ENCODE data around the gene CENPM. TPM values are rescaled to one million over a fixed set of nuclear protein-coding genes. Genes with fewer than 3 reads are reported as not detected.
A peak's percentile ranks its signal among the peaks of the same experiment; 100 is the strongest.

CENPM gene
- total and polyA plus RNA-seq, 9 of the 15 experiments (the other 6 are each of a cell fraction or from before 2014, with no cell fraction given), result 11.3 to 67.7 (median 32.3) TPM

DNA sequence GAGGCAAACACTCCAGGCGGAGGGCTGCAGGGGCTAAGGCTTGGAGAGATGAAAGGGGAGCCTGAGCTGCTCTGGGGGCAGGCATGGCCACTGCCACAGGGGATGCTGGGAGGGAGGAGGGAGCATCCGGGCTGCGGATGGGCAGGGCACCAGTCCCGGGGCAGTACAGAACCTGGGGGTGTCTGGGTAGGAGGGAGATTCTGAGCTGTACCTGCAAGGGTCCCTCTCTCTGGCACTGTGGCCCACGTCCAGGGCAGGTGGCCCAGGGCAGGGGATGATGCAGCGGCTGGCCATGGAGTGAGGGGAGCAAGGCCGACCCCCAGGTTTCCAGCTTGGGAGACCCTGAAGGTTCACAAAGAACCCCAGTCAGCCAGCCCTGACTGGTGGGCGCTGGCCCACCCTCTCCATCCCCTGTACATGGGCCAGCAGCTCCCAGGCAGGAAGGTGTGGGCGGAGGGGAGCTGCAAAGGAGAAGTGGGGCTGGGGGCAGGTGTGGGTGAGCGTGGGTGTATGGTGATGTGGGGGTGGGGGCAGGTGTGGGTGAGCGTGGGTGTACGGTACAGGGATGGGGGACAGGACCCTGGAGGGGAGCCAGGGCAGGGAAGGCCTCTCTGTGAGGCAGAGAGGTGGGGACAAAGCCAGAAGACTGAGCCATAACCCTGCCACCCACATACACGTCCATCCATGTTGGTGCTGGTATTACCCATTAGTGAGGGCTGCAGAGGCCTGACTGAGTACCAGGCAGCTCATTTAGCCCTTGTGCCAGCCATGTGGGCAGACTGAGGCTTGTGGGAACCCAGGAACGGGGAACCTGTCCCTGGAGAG lies 18.1 kb downstream of the CENPM start (continued):
- no peak for TF ChIP-seq MCM7 (IDR thresholded peaks at IDR 0.05)
- TF ChIP-seq, protein P1, sequence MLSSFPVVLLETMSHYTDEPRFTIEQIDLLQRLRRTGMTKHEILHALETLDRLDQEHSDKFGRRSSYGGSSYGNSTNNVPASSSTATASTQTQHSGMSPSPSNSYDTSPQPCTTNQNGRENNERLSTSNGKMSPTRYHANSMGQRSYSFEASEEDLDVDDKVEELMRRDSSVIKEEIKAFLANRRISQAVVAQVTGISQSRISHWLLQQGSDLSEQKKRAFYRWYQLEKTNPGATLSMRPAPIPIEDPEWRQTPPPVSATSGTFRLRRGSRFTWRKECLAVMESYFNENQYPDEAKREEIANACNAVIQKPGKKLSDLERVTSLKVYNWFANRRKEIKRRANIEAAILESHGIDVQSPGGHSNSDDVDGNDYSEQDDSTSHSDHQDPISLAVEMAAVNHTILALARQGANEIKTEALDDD (IDR thresholded peaks at IDR 0.05), result no peak
- no peak for TF ChIP-seq ATF7 (IDR thresholded peaks at IDR 0.05)
- TF ChIP-seq ZNF445 (CRISPR knock-in tag; IDR thresholded peaks at IDR 0.05; ENCODE audit: low read depth), result no peak
- TF ChIP-seq ZNF232 (CRISPR knock-in tag; IDR thresholded peaks at IDR 0.05), result no peak
- TF ChIP-seq GABPA (tag; conservative IDR thresholded peaks at IDR 0.05; ENCODE audit: low read depth), result no peak
- no peak for TF ChIP-seq ETV5 (CRISPR knock-in tag; IDR thresholded peaks at IDR 0.05; ENCODE audit: low read depth)
- TF ChIP-seq ZNF41 (CRISPR knock-in tag; conservative IDR thresholded peaks at IDR 0.05), result no peak
- TF ChIP-seq SUPT5H (IDR thresholded peaks at IDR 0.05), result no peak
- no peak for TF ChIP-seq TAF9B (IDR thresholded peaks at IDR 0.05; ENCODE audit: partially characterized antibody)
- TF ChIP-seq RBM22 (IDR thresholded peaks at IDR 0.05; ENCODE audit: low read depth, low read length, poor library complexity, severe bottlenecking), result peak; percentile 21

DNA sequence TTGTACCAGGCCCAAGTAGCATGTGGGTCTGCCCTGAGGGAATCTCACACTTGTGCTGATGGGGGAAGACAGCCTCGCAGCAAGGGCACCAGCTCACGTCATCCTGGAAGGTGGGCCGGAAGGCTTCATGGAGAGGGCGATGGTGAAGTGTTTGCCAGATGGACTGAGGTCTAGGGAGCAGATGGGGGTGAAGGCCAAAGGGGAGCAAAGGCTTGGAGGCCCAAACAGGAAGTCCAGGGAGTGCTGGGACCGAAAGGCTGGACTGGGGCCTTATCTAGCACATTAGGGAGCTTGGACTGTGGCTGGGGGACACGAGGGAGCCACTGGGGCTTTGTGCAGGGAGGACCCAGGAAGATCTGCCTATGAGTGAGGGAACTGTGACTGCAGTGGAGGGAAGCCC lies 19.1 kb downstream of the CENPM start:
- Histone ChIP-seq H3K9me1 (ENCODE audit: control insufficient read depth, insufficient read depth, low read length) (no peaks in the 10 kb centered on the region), H3K9me3 (replicated peaks; ENCODE audit: control insufficient read depth, insufficient read depth, low read depth, low read length) (no peaks in the 10 kb centered on the region), H4K20me1 (replicated peaks; ENCODE audit: control insufficient read depth, insufficient read depth, low read length) (no peaks in the 10 kb centered on the region), H3K4me2 (ENCODE audit: insufficient read depth, low read length) (no peak overlapping the region), H3K9ac (ENCODE audit: insufficient read depth in 1 of 2, low read depth in 2 of 2, low read length in 2 of 2) (peak overlapping the region in 1 of 2 experiments; percentile 71; a peak in 2 of 4 replicates), H3K79me2 (ENCODE audit: control insufficient read depth, insufficient read depth, low read length) (no peaks in the 10 kb centered on the region), H3K27ac (ENCODE audit: extremely low read depth, low read depth, low read length) (no peak overlapping the region), H2AFZ (ENCODE audit: low read depth, low read length) (no peak overlapping the region), H3K27me3 (ENCODE audit: control insufficient read depth in 2 of 2, insufficient read depth in 2 of 2, low read length in 2 of 2) (no peaks in the 10 kb centered on the region), H3K4me1 (replicated peaks in 1 of 2; ENCODE audit: control insufficient read depth in 2 of 2, insufficient read depth in 2 of 2, low read length in 2 of 2) (peaks cover 6 to 67% of the 10 kb centered on the region in 2 experiments; a peak in 4 of 5 replicates), H3K36me3 (ENCODE audit: control insufficient read depth, insufficient read depth, low read length) (no peaks in the 10 kb centered on the region), H3K4me3 (no peak overlapping the region)
- BruUV-seq (replicated peaks), result no TSS peak
- TF ChIP-seq, protein P2, sequence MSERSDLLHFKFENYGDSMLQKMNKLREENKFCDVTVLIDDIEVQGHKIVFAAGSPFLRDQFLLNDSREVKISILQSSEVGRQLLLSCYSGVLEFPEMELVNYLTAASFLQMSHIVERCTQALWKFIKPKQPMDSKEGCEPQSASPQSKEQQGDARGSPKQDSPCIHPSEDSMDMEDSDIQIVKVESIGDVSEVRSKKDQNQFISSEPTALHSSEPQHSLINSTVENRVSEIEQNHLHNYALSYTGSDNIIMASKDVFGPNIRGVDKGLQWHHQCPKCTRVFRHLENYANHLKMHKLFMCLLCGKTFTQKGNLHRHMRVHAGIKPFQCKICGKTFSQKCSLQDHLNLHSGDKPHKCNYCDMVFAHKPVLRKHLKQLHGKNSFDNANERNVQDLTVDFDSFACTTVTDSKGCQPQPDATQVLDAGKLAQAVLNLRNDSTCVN (CRISPR knock-in tag; IDR thresholded peaks at IDR 0.05), result no peak
- TF ChIP-seq L3MBTL2 (IDR thresholded peaks at IDR 0.05) (peak; percentile 37; the same call in 1 of the 2 replicates), SPI1 (IDR thresholded peaks at IDR 0.05; ENCODE audit: borderline replicate concordance, low read depth, low read length) (peak; percentile 34; the same call in 1 of the 2 replicates)
- in situ Hi-C loops (cut with MboI), result no loop called here
- FAIRE-seq (no peak), DNase-seq (ENCODE audit: extremely low read depth in 1 of 4, low spot score in 3 of 4) (no peak), ATAC-seq (no peak; the same call in 2 of the 3 replicates)
- ChIA-PET CTCF (ENCODE audit: low intra/inter-chr PET ratio) (no interaction called here), POLR2A (interaction anchor here (0.6 kb wide), 1 partner anchor 110 kb away, joined by 3 read pairs; no protein-coding TSS in a partner anchor)
- intact Hi-C loops (cut with micrococcal nuclease), result no loop called here
- WGBS (ENCODE audit: insufficient coverage, low coverage, missing lambda C conversion rate), result 56% methylated on average over 5 of the region's 6 CpGs

Data from K562 (cell line).